Spinal cord (tissue), 10 donors: ENCODE data around the gene ZC3H10. TPM values are rescaled to one million over a fixed set of nuclear protein-coding genes. Genes with fewer than 3 reads are reported as not detected.

Experiments
- DNase-seq, 6 donors: peaks; one replicate each; pipeline versions ENCODE4 v3.0.0 to v3.0.0-alpha.2; 2013 to 2015; ENCODE audit warnings: low spot score in 6 of 6, low read depth in 4 of 6
- H3K27ac ChIP-seq: one replicate; pipeline ENCODE4 v1.5.1; 2013; ENCODE audit warnings: low read depth, low read length, control low read depth
- H3K27me3 ChIP-seq: one replicate; pipeline ENCODE4 v1.6.1; 2013; ENCODE audit warnings: low read length; ENCODE audit not compliant: control insufficient read depth, insufficient read depth
- H3K36me3 ChIP-seq: one replicate; pipeline ENCODE4 v1.6.1; 2013; ENCODE audit warnings: low read length; ENCODE audit not compliant: control insufficient read depth, insufficient read depth
- H3K4me1 ChIP-seq: one replicate; pipeline ENCODE4 v1.6.1; 2013; ENCODE audit warnings: low read length; ENCODE audit not compliant: control insufficient read depth, insufficient read depth
- H3K4me3 ChIP-seq: one replicate; pipeline ENCODE4 v1.5.1; 2013; ENCODE audit warnings: low read depth, low read length, control low read depth
- H3K9me3 ChIP-seq: one replicate; pipeline ENCODE4 v1.6.1; 2013; ENCODE audit warnings: low read length; ENCODE audit not compliant: control insufficient read depth, insufficient read depth
- WGBS: methylation state at CpG from one replicate; pipeline ENCODE4 v1.1.5; 2013; ENCODE audit warnings: missing lambda C conversion rate; ENCODE audit not compliant: insufficient coverage; 5-methylcytosine and 5-hydroxymethylcytosine counted together
- polyA plus RNA-seq, 2 donors: library from polyadenylated mRNA; unstranded; fragments of 120-200 nt; gene quantifications; one replicate each; pipeline ENCODE4 v1.2.1, GENCODE V29; 2013; ENCODE audit not compliant: insufficient read length in 2 of 2
- total RNA-seq, 2 donors: library from RNA; depleted of rRNA in 1 of 2; stranded (reverse); fragments of 120-200 nt in 1 of 2; fragments of >200 nt in 1 of 2; gene quantifications; one replicate each; pipeline versions ENCODE4 v1.2.3 to v1.2.4, GENCODE V29; 2013 to 2014
- donor health status: healthy.

ZC3H10 gene
- total and polyA plus RNA-seq, 4 donors: 4.1 to 7.1 (median 5.6) TPM

GRCh38 chr12:56081393-56082347, 36.4 kb upstream of the ZC3H10 start:
- Histone ChIP-seq H3K27ac (peak overlapping the region; percentile 88), H3K36me3 (peaks cover 11% of the 10 kb centered on the region), H3K9me3 (no peaks in the 10 kb centered on the region), H3K4me1 (peaks cover 49% of the 10 kb centered on the region), H3K27me3 (peaks cover 31% of the 10 kb centered on the region), H3K4me3 (peak overlapping the region; percentile 78)
- 31% methylated on average over 2 of the region's 6 CpGs for WGBS
- DNase-seq: peak in 2 of 6 donors; percentile 54 to 73

- peaks cover 18% of the 10 kb centered on the region for H3K36me3 ChIP-seq
- peak overlapping the region; percentile 78 for H3K4me3 ChIP-seq
- DNase-seq: no peak
- H3K27me3 ChIP-seq: peaks cover 31% of the 10 kb centered on the region
- H3K27ac ChIP-seq: peak overlapping the region; percentile 88
- peaks cover 53% of the 10 kb centered on the region for H3K4me1 ChIP-seq
- H3K9me3 ChIP-seq: no peaks in the 10 kb centered on the region
- no CpG with 5 or more reads among the region's 2 CpGs for WGBS
Observed at GRCh38 chr12:56082382-56082781, 35.7 kb upstream of the ZC3H10 start.

- peak in 2 of 6 donors; percentile 10 to 73 for DNase-seq
- H3K4me1 ChIP-seq: peaks cover 55% of the 10 kb centered on the region
- H3K4me3 ChIP-seq: peak overlapping the region; percentile 78
- no CpG with 5 or more reads among the region's 3 CpGs for WGBS
- peaks cover 31% of the 10 kb centered on the region for H3K27me3 ChIP-seq
- H3K27ac ChIP-seq: peak overlapping the region; percentile 68
- no peaks in the 10 kb centered on the region for H3K9me3 ChIP-seq
- peaks cover 20% of the 10 kb centered on the region for H3K36me3 ChIP-seq
Observed at GRCh38 chr12:56082967-56083366, 35.1 kb upstream of the ZC3H10 start.

GRCh38 chr12:56084958-56085543, 33.0 kb upstream of the ZC3H10 start:
- WGBS: 87% methylated on average over 15 of the region's 15 CpGs
- DNase-seq: no peak
- H3K9me3 ChIP-seq: no peaks in the 10 kb centered on the region
- no peak overlapping the region for H3K27ac ChIP-seq
- H3K4me1 ChIP-seq: peaks cover 42% of the 10 kb centered on the region
- H3K27me3 ChIP-seq: peaks cover 18% of the 10 kb centered on the region
- no peak overlapping the region for H3K4me3 ChIP-seq
- H3K36me3 ChIP-seq: peaks cover 20% of the 10 kb centered on the region

- Histone ChIP-seq H3K4me3 (no peak overlapping the region), H3K4me1 (peaks cover 31% of the 10 kb centered on the region), H3K27ac (no peak overlapping the region), H3K27me3 (peaks cover 8% of the 10 kb centered on the region), H3K9me3 (no peaks in the 10 kb centered on the region), H3K36me3 (peaks cover 20% of the 10 kb centered on the region)
- no CpG with 5 or more reads among the region's 3 CpGs for WGBS
- no peak for DNase-seq
Observed at GRCh38 chr12:56086096-56086495, 32.0 kb upstream of the ZC3H10 start.

- H3K27ac ChIP-seq: no peak overlapping the region
- H3K4me1 ChIP-seq: peaks cover 26% of the 10 kb centered on the region
- peaks cover 20% of the 10 kb centered on the region for H3K36me3 ChIP-seq
Observed at GRCh38 chr12:56086608-56087007, 31.5 kb upstream of the ZC3H10 start.

GRCh38 chr12:56087220-56087619, 30.8 kb upstream of the ZC3H10 start:
- no peak for DNase-seq
- H3K9me3 ChIP-seq: no peaks in the 10 kb centered on the region
- H3K27ac ChIP-seq: no peak overlapping the region
- peaks cover 20% of the 10 kb centered on the region for H3K36me3 ChIP-seq
- peaks cover 23% of the 10 kb centered on the region for H3K4me1 ChIP-seq
- 95% methylated on average over 5 of the region's 6 CpGs for WGBS
- H3K27me3 ChIP-seq: peaks cover 2% of the 10 kb centered on the region
- H3K4me3 ChIP-seq: no peak overlapping the region

More at GRCh38 chr12:56086608-56087007, 31.5 kb upstream of the ZC3H10 start:
- H3K4me3 ChIP-seq: no peak overlapping the region
- DNase-seq: no peak
- no peaks in the 10 kb centered on the region for H3K9me3 ChIP-seq
- 84% methylated on average over 6 of the region's 6 CpGs for WGBS
- peaks cover 4% of the 10 kb centered on the region for H3K27me3 ChIP-seq

GRCh38 chr12:56097738-56098137, 20.3 kb upstream of the ZC3H10 start:
- no peaks in the 10 kb centered on the region for H3K9me3 ChIP-seq
- no peak overlapping the region for H3K27ac ChIP-seq
- peaks cover 18% of the 10 kb centered on the region for H3K36me3 ChIP-seq
- H3K27me3 ChIP-seq: peaks cover 2% of the 10 kb centered on the region
- no peak for DNase-seq
- H3K4me1 ChIP-seq: no peaks in the 10 kb centered on the region
- no peak overlapping the region for H3K4me3 ChIP-seq
- WGBS: 95% methylated on average over 6 of the region's 6 CpGs

- no peak overlapping the region for H3K4me3 ChIP-seq
- H3K4me1 ChIP-seq: no peaks in the 10 kb centered on the region
- H3K27ac ChIP-seq: no peak overlapping the region
- DNase-seq: no peak
- H3K27me3 ChIP-seq: peaks cover 2% of the 10 kb centered on the region
- WGBS: 92% methylated on average over 2 of the region's 3 CpGs
- no peaks in the 10 kb centered on the region for H3K9me3 ChIP-seq
- H3K36me3 ChIP-seq: peaks cover 18% of the 10 kb centered on the region
Observed at GRCh38 chr12:56098592-56098991, 19.5 kb upstream of the ZC3H10 start.
